22Rv1 (cell line): Measurements from ENCODE around the gene FATE1.
"Not testable (repeated sequence)": the region's sequence is repeated elsewhere in the genome, so short reads cannot be mapped to it uniquely, and the experiment has no call there.

Experiments used
- H3K27ac ChIP-seq: fragments of 450-650 bp; 2 replicates; pipeline ENCODE4 v1.5.1; 2017
- CTCF ChIP-seq: fragments of 450-650 bp; IDR thresholded peaks from 2 replicates; pipeline ENCODE4 v1.5.1; 2017; ENCODE audit warnings: mild to moderate bottlenecking
- ZFX ChIP-seq: fragments of 450-650 bp; IDR thresholded peaks from 2 replicates; pipeline ENCODE4 v1.6.1; 2017; ENCODE audit warnings: antibody characterized with exemption, borderline replicate concordance

The FATE1 gene

DNA sequence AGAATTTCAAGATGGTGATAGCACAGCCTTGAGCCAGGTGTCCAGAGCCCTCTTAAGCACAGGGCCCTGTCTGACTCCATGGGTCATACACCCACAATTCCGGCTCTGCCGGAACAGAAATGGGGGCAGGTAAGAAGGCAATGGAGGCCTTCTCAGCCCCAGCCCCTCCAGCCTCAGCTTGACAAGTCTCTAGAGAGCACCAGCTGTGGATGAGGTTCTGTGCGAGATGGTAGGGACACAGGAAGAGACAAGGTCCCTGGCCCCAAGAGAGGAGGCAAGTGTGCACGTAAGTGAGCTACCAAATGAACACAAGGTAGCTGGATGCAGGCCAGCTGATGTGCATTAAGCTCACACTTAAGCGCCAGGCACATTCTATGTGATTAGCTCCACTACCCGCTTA, 23.0 kb upstream of the FATE1 start:
- no peak for TF ChIP-seq CTCF
- no peak for TF ChIP-seq ZFX
- no peak overlapping the region for H3K27ac ChIP-seq

DNA sequence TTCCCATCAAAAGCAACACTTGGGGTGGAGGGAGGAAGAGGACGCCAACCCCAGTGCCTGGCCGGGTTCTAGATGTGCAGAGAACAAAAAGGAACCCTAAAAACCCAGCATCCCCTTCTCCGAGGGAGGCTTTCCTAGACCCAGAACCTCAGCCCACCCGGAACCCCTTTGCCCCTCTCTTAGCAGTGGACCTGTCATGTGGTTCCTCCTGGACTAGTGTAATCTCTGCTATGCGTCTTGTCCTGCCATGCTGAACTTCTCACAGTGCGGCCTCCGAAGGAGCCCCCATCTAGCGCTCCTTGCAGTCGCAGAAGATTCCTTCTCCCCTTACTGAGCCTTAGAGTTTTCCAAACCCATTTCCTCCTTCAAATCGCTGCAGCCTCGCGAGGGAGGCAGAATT, 21.7 kb upstream of the FATE1 start:
- TF ChIP-seq CTCF: no peak
- TF ChIP-seq ZFX: no peak
- H3K27ac ChIP-seq: no peak overlapping the region

- H3K27ac ChIP-seq: no peak within 1 kb of the TSS
- TF ChIP-seq CTCF: no peak
- TF ChIP-seq ZFX: no peak
Observed at GRCh38 chrX:151694661-151695582, 20.9 kb upstream of the FATE1 start, which contains the start of gene PRRG3. PRRG3 (plus strand) TSS chrX:151695458; CDS start chrX:151698815, 3,357 bp downstream.

- TF ChIP-seq CTCF (no peak), ZFX (no peak)
- no peak overlapping the region for H3K27ac ChIP-seq
Observed at GRCh38 chrX:151695583-151696340, 20.1 kb upstream of the FATE1 start.

GRCh38 chrX:151697082-151697481, 18.8 kb upstream of the FATE1 start:
- H3K27ac ChIP-seq: not testable (repeated sequence)

DNA sequence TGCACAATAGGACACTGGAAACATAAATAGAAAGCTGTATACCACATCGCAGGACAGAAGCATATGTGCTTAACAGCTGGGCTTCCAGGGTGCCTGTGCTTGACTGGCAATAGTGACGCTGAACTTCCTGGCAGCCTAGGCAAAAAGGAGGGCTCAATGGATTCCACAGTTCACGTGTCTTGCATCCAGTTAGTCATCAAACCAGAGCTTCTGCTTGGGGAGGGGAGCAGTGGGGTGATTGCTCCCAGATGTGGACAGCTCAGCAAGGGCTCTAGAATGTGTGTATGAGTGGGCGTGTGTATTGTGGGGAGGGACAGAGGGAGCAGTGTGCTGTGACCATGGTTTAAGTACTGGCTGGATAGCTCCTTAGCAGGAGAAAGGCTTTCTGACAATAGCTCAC, 18.3 kb upstream of the FATE1 start:
- H3K27ac ChIP-seq: no peak overlapping the region
- TF ChIP-seq ZFX (no peak), CTCF (no peak)

GRCh38 chrX:151698485-151698884, 17.4 kb upstream of the FATE1 start:
- TF ChIP-seq CTCF (no peak), ZFX (no peak)
- H3K27ac ChIP-seq: no peak overlapping the region
